Activated CD8-positive, alpha-beta T cell treated with anti-CD3 and anti-CD28 coated beads, Interleukin-2, amount 10 ng/mL, durations not matched to agents 7 days and 5 days (primary cell): Measurements from ENCODE around the gene PTPN23. TPM values are rescaled to one million over a fixed set of nuclear protein-coding genes. Genes with fewer than 3 reads are reported as not detected.
A peak's percentile ranks its signal among the peaks of the same experiment; 100 is the strongest.

ENCODE experiments used
- ATAC-seq: fragments of 150-1000 bp; cut with Tn5 transposase; one replicate; pipeline ENCODE4 v1.10.0; 2021; ENCODE audit warnings: moderate library complexity
- CTCF ChIA-PET: fragments of 350-600 bp; sonication (Branson Sonifier 250); formaldehyde crosslinking; loops from one replicate; lab custom pipeline; 2021; ENCODE audit warnings: antibody characterized with exemption; lab: Charles Lee
- POLR2A ChIA-PET: fragments of 350-600 bp; sonication (Branson Sonifier 250); formaldehyde crosslinking; loops from one replicate; lab custom pipeline; 2021; ENCODE audit warnings: antibody characterized with exemption; lab: Charles Lee
- DNase-seq: peaks from one replicate; pipeline ENCODE4 v3.0.0-alpha.2; 2020
- H3K27ac Mint-ChIP-seq: one replicate; pipeline ENCODE4 v1.8.0; 2021; ENCODE audit warnings: mild to moderate bottlenecking, mixed read lengths
- H3K27me3 Mint-ChIP-seq: one replicate; pipeline ENCODE4 v1.8.0; 2021; ENCODE audit warnings: low read depth, mixed read lengths
- H3K36me3 Mint-ChIP-seq: one replicate; pipeline ENCODE4 v1.8.0; 2021; ENCODE audit warnings: low read depth, mixed read lengths
- H3K4me1 Mint-ChIP-seq: one replicate; pipeline ENCODE4 v1.8.0; 2021; ENCODE audit warnings: low read depth, mixed read lengths
- H3K4me3 Mint-ChIP-seq: one replicate; pipeline ENCODE4 v1.8.0; 2021; ENCODE audit warnings: mild to moderate bottlenecking, mixed read lengths
- H3K9me3 Mint-ChIP-seq: one replicate; pipeline ENCODE4 v1.8.0; 2022; ENCODE audit warnings: mixed read lengths; ENCODE audit not compliant: insufficient read depth
- total RNA-seq, 2 experiments: library from RNA; stranded (reverse); gene quantifications; one replicate each; pipeline ENCODE4 v1.2.3, GENCODE V29; 2021

The PTPN23 gene
- total RNA-seq = 10 to 100 TPM; 31.0 to 33.2 TPM

GRCh38 chr3:47380601-47381316 is at the start of gene PTPN23:
Gene PTPN23, plus strand, starts transcription at chr3:47381021. Its CDS starts 76 bp downstream, at chr3:47381097.
- ATAC-seq (peak; percentile 83), DNase-seq (peak; percentile 99)
- peaks cover 14% of the 10 kb centered on the region for H3K36me3 Mint-ChIP-seq
- peak within 1 kb of the TSS; percentile 100 for H3K27ac Mint-ChIP-seq
- peak within 1 kb of the TSS; percentile 100 for H3K4me3 Mint-ChIP-seq
- POLR2A ChIA-PET = interaction anchor here (0.6 to 1.6 kb wide), 12 partner anchors 9 to 534 kb away, joined by 3 to 7 read pairs (median 4); partner anchors contain the start of genes ELP6 and SCAP
- no peaks in the 10 kb centered on the region for H3K9me3 Mint-ChIP-seq
- H3K27me3 Mint-ChIP-seq = no peaks in the 10 kb centered on the region
- CTCF ChIA-PET = interaction anchor here (1.2 to 2.8 kb wide), 6 partner anchors 9 to 216 kb away, joined by 3 to 10 read pairs (median 5); partner anchors contain the start of gene SETD2
- peaks cover 40% of the 10 kb centered on the region for H3K4me1 Mint-ChIP-seq

GRCh38 chr3:47333907-47334306 is 46.9 kb upstream of the PTPN23 start:
- Mint-ChIP-seq H3K9me3 (no peaks in the 10 kb centered on the region), H3K4me1 (no peaks in the 10 kb centered on the region), H3K27me3 (no peaks in the 10 kb centered on the region), H3K36me3 (peaks cover 49% of the 10 kb centered on the region), H3K4me3 (no peak overlapping the region), H3K27ac (peak overlapping the region; percentile 45)
- ATAC-seq (no peak), DNase-seq (no peak)
- CTCF ChIA-PET = interaction anchor here (1.3 to 2.6 kb wide), 2 partner anchors 11 to 29 kb away, joined by 3 to 8 read pairs; no protein-coding TSS in a partner anchor
- POLR2A ChIA-PET = no interaction called here

- Mint-ChIP-seq H3K27me3 (no peaks in the 10 kb centered on the region), H3K4me1 (no peaks in the 10 kb centered on the region), H3K9me3 (no peaks in the 10 kb centered on the region), H3K36me3 (peaks cover 51% of the 10 kb centered on the region), H3K4me3 (no peak overlapping the region), H3K27ac (no peak overlapping the region)
- ChIA-PET CTCF (no interaction called here), POLR2A (no interaction called here)
- no peak for DNase-seq
- no peak for ATAC-seq
Observed at GRCh38 chr3:47337656-47338055, 43.2 kb upstream of the PTPN23 start.

GRCh38 chr3:47339951-47340350 is 40.9 kb upstream of the PTPN23 start:
- ChIA-PET POLR2A (no interaction called here), CTCF (interaction anchor here (1.3 kb wide), 1 partner anchor 17 kb away, joined by 4 read pairs; no protein-coding TSS in a partner anchor)
- H3K27me3 Mint-ChIP-seq = no peaks in the 10 kb centered on the region
- no peaks in the 10 kb centered on the region for H3K9me3 Mint-ChIP-seq
- no peak overlapping the region for H3K27ac Mint-ChIP-seq
- DNase-seq (no peak), ATAC-seq (no peak)
- H3K4me3 Mint-ChIP-seq = no peak overlapping the region
- H3K4me1 Mint-ChIP-seq = no peaks in the 10 kb centered on the region
- H3K36me3 Mint-ChIP-seq = peaks cover 44% of the 10 kb centered on the region

- CTCF ChIA-PET = no interaction called here
- H3K9me3 Mint-ChIP-seq = no peaks in the 10 kb centered on the region
- no peak for ATAC-seq
- H3K4me1 Mint-ChIP-seq = peaks cover 4% of the 10 kb centered on the region
- H3K4me3 Mint-ChIP-seq = no peak overlapping the region
- POLR2A ChIA-PET = no interaction called here
- no peak for DNase-seq
- no peak overlapping the region for H3K27ac Mint-ChIP-seq
- H3K27me3 Mint-ChIP-seq = no peaks in the 10 kb centered on the region
- H3K36me3 Mint-ChIP-seq = peaks cover 50% of the 10 kb centered on the region
Observed at GRCh38 chr3:47340866-47341265, 40.0 kb upstream of the PTPN23 start.

- no peak overlapping the region for H3K4me3 Mint-ChIP-seq
- peaks cover 5% of the 10 kb centered on the region for H3K4me1 Mint-ChIP-seq
- ATAC-seq (no peak), DNase-seq (no peak)
- H3K27ac Mint-ChIP-seq = peak overlapping the region; percentile 35
- H3K36me3 Mint-ChIP-seq = peaks cover 45% of the 10 kb centered on the region
- ChIA-PET CTCF (no interaction called here), POLR2A (no interaction called here)
- H3K27me3 Mint-ChIP-seq = no peaks in the 10 kb centered on the region
- H3K9me3 Mint-ChIP-seq = no peaks in the 10 kb centered on the region
Observed at GRCh38 chr3:47342151-47342550, 38.7 kb upstream of the PTPN23 start.

GRCh38 chr3:47342812-47343211 is 38.0 kb upstream of the PTPN23 start:
- H3K9me3 Mint-ChIP-seq = no peaks in the 10 kb centered on the region
- ATAC-seq (no peak), DNase-seq (no peak)
- ChIA-PET CTCF (no interaction called here), POLR2A (no interaction called here)
- peaks cover 42% of the 10 kb centered on the region for H3K36me3 Mint-ChIP-seq
- H3K27me3 Mint-ChIP-seq = no peaks in the 10 kb centered on the region
- H3K4me1 Mint-ChIP-seq = peaks cover 5% of the 10 kb centered on the region
- H3K27ac Mint-ChIP-seq = no peak overlapping the region
- H3K4me3 Mint-ChIP-seq = no peak overlapping the region

GRCh38 chr3:47343471-47343971 is 37.3 kb upstream of the PTPN23 start:
- Mint-ChIP-seq H3K27ac (no peak overlapping the region), H3K4me3 (no peak overlapping the region), H3K36me3 (peaks cover 39% of the 10 kb centered on the region), H3K27me3 (no peaks in the 10 kb centered on the region), H3K9me3 (no peaks in the 10 kb centered on the region), H3K4me1 (peaks cover 5% of the 10 kb centered on the region)
- ATAC-seq (no peak), DNase-seq (no peak)
- ChIA-PET CTCF (no interaction called here), POLR2A (no interaction called here)

GRCh38 chr3:47344971-47345370 is 35.9 kb upstream of the PTPN23 start:
- Mint-ChIP-seq H3K4me3 (no peak overlapping the region), H3K27me3 (no peaks in the 10 kb centered on the region), H3K4me1 (peaks cover 5% of the 10 kb centered on the region), H3K36me3 (peaks cover 28% of the 10 kb centered on the region), H3K9me3 (no peaks in the 10 kb centered on the region), H3K27ac (no peak overlapping the region)
- ATAC-seq (no peak), DNase-seq (no peak)
- POLR2A ChIA-PET = no interaction called here
- CTCF ChIA-PET = no interaction called here

GRCh38 chr3:47347217-47347801 is 33.5 kb upstream of the PTPN23 start:
- Mint-ChIP-seq H3K27ac (no peak overlapping the region), H3K9me3 (no peaks in the 10 kb centered on the region), H3K4me3 (no peak overlapping the region), H3K36me3 (peaks cover 23% of the 10 kb centered on the region), H3K27me3 (no peaks in the 10 kb centered on the region), H3K4me1 (peaks cover 5% of the 10 kb centered on the region)
- ATAC-seq (no peak), DNase-seq (no peak)
- CTCF ChIA-PET = no interaction called here
- POLR2A ChIA-PET = no interaction called here

GRCh38 chr3:47348411-47349154 is 32.2 kb upstream of the PTPN23 start:
- Mint-ChIP-seq H3K4me1 (peaks cover 5% of the 10 kb centered on the region), H3K27me3 (no peaks in the 10 kb centered on the region), H3K9me3 (no peaks in the 10 kb centered on the region), H3K27ac (no peak overlapping the region), H3K4me3 (no peak overlapping the region), H3K36me3 (peaks cover 17% of the 10 kb centered on the region)
- ChIA-PET POLR2A (no interaction called here), CTCF (interaction anchor here (1.0 kb wide), 1 partner anchor 183 kb away, joined by 4 read pairs; no protein-coding TSS in a partner anchor)
- DNase-seq (no peak), ATAC-seq (no peak)
